ENCODE results near the gene UQCRFS1. TPM values are rescaled to one million over a fixed set of nuclear protein-coding genes. Genes with fewer than 3 reads are reported as not detected.
A peak's percentile ranks its signal among the peaks of the same experiment; 100 is the strongest.

UQCRFS1 gene
- total and polyA plus RNA-seq, 4 donors: 33.1 to 35.3 (median 33.8) TPM

GRCh38 chr19:29202281-29202680 is 10.7 kb downstream of the UQCRFS1 start:
- DNase-seq (ENCODE audit: low read depth in 4 of 6, low spot score in 6 of 6): no peak
- H3K27ac ChIP-seq (ENCODE audit: low read depth, low read length): no peak overlapping the region
- no peaks in the 10 kb centered on the region for H3K27me3 ChIP-seq (ENCODE audit: control insufficient read depth, insufficient read depth, low read length)
- WGBS (ENCODE audit: insufficient coverage): 100% methylated on average over 1 of the region's 2 CpGs
- H3K4me3 ChIP-seq (ENCODE audit: low read depth, low read length): no peak overlapping the region
- no peaks in the 10 kb centered on the region for H3K36me3 ChIP-seq (ENCODE audit: control insufficient read depth, insufficient read depth, low read length)
- H3K9me3 ChIP-seq (ENCODE audit: control insufficient read depth, insufficient read depth, low read length): no peaks in the 10 kb centered on the region
- H3K4me1 ChIP-seq (ENCODE audit: control insufficient read depth, insufficient read depth, low read length): no peaks in the 10 kb centered on the region

- H3K27me3 ChIP-seq (ENCODE audit: control insufficient read depth, insufficient read depth, low read length): no peaks in the 10 kb centered on the region
- no CpG with 5 or more reads among the region's 2 CpGs for WGBS (ENCODE audit: insufficient coverage)
- H3K4me1 ChIP-seq (ENCODE audit: control insufficient read depth, insufficient read depth, low read length): no peaks in the 10 kb centered on the region
- H3K36me3 ChIP-seq (ENCODE audit: control insufficient read depth, insufficient read depth, low read length): no peaks in the 10 kb centered on the region
- H3K4me3 ChIP-seq (ENCODE audit: low read depth, low read length): no peak overlapping the region
- no peak overlapping the region for H3K27ac ChIP-seq (ENCODE audit: low read depth, low read length)
- no peaks in the 10 kb centered on the region for H3K9me3 ChIP-seq (ENCODE audit: control insufficient read depth, insufficient read depth, low read length)
- no peak for DNase-seq (ENCODE audit: low read depth in 4 of 6, low spot score in 6 of 6)
Measured at GRCh38 chr19:29201855-29202254, 11.1 kb downstream of the UQCRFS1 start.

GRCh38 chr19:29194658-29195057 is 18.3 kb downstream of the UQCRFS1 start:
- H3K4me1 ChIP-seq (ENCODE audit: control insufficient read depth, insufficient read depth, low read length): no peaks in the 10 kb centered on the region
- 31% methylated on average over 1 of the region's 2 CpGs for WGBS (ENCODE audit: insufficient coverage)
- no peak overlapping the region for H3K4me3 ChIP-seq (ENCODE audit: low read depth, low read length)
- DNase-seq (ENCODE audit: low read depth in 4 of 6, low spot score in 6 of 6): no peak
- no peaks in the 10 kb centered on the region for H3K27me3 ChIP-seq (ENCODE audit: control insufficient read depth, insufficient read depth, low read length)
- no peaks in the 10 kb centered on the region for H3K36me3 ChIP-seq (ENCODE audit: control insufficient read depth, insufficient read depth, low read length)
- no peak overlapping the region for H3K27ac ChIP-seq (ENCODE audit: low read depth, low read length)
- no peaks in the 10 kb centered on the region for H3K9me3 ChIP-seq (ENCODE audit: control insufficient read depth, insufficient read depth, low read length)

GRCh38 chr19:29193155-29193554 is 19.8 kb downstream of the UQCRFS1 start:
- no peaks in the 10 kb centered on the region for H3K9me3 ChIP-seq (ENCODE audit: control insufficient read depth, insufficient read depth, low read length)
- no peak overlapping the region for H3K4me3 ChIP-seq (ENCODE audit: low read depth, low read length)
- no peak for DNase-seq (ENCODE audit: low read depth in 4 of 6, low spot score in 6 of 6)
- H3K4me1 ChIP-seq (ENCODE audit: control insufficient read depth, insufficient read depth, low read length): no peaks in the 10 kb centered on the region
- 76% methylated on average over 2 of the region's 5 CpGs for WGBS (ENCODE audit: insufficient coverage)
- H3K27me3 ChIP-seq (ENCODE audit: control insufficient read depth, insufficient read depth, low read length): no peaks in the 10 kb centered on the region
- H3K36me3 ChIP-seq (ENCODE audit: control insufficient read depth, insufficient read depth, low read length): no peaks in the 10 kb centered on the region
- no peak overlapping the region for H3K27ac ChIP-seq (ENCODE audit: low read depth, low read length)

GRCh38 chr19:29191005-29191404 is 21.9 kb downstream of the UQCRFS1 start:
- WGBS (ENCODE audit: insufficient coverage): 94% methylated on average over 8 of the region's 8 CpGs
- no peaks in the 10 kb centered on the region for H3K36me3 ChIP-seq (ENCODE audit: control insufficient read depth, insufficient read depth, low read length)
- no peak overlapping the region for H3K4me3 ChIP-seq (ENCODE audit: low read depth, low read length)
- H3K27me3 ChIP-seq (ENCODE audit: control insufficient read depth, insufficient read depth, low read length): no peaks in the 10 kb centered on the region
- no peaks in the 10 kb centered on the region for H3K9me3 ChIP-seq (ENCODE audit: control insufficient read depth, insufficient read depth, low read length)
- H3K27ac ChIP-seq (ENCODE audit: low read depth, low read length): no peak overlapping the region
- DNase-seq (ENCODE audit: low read depth in 4 of 6, low spot score in 6 of 6): no peak
- no peaks in the 10 kb centered on the region for H3K4me1 ChIP-seq (ENCODE audit: control insufficient read depth, insufficient read depth, low read length)

GRCh38 chr19:29189033-29189360 is 24.0 kb downstream of the UQCRFS1 start:
- Histone ChIP-seq H3K27ac (ENCODE audit: low read depth, low read length) (no peak overlapping the region), H3K27me3 (ENCODE audit: control insufficient read depth, insufficient read depth, low read length) (no peaks in the 10 kb centered on the region), H3K4me1 (ENCODE audit: control insufficient read depth, insufficient read depth, low read length) (no peaks in the 10 kb centered on the region), H3K4me3 (ENCODE audit: low read depth, low read length) (no peak overlapping the region), H3K36me3 (ENCODE audit: control insufficient read depth, insufficient read depth, low read length) (no peaks in the 10 kb centered on the region), H3K9me3 (ENCODE audit: control insufficient read depth, insufficient read depth, low read length) (no peaks in the 10 kb centered on the region)
- 76% methylated on average over 6 of the region's 6 CpGs for WGBS (ENCODE audit: insufficient coverage)
- peak in 2 of 6 donors; percentile 33 to 70 for DNase-seq (ENCODE audit: low read depth in 4 of 6, low spot score in 6 of 6)

- peak in 2 of 6 donors; percentile 42 to 83 for DNase-seq (ENCODE audit: low read depth in 4 of 6, low spot score in 6 of 6)
Measured at GRCh38 chr19:29188289-29189032, 24.5 kb downstream of the UQCRFS1 start.

GRCh38 chr19:29187676-29188075 is 25.3 kb downstream of the UQCRFS1 start:
- Histone ChIP-seq H3K9me3 (ENCODE audit: control insufficient read depth, insufficient read depth, low read length) (no peaks in the 10 kb centered on the region), H3K36me3 (ENCODE audit: control insufficient read depth, insufficient read depth, low read length) (no peaks in the 10 kb centered on the region), H3K27ac (ENCODE audit: low read depth, low read length) (no peak overlapping the region), H3K4me1 (ENCODE audit: control insufficient read depth, insufficient read depth, low read length) (no peaks in the 10 kb centered on the region), H3K27me3 (ENCODE audit: control insufficient read depth, insufficient read depth, low read length) (no peaks in the 10 kb centered on the region), H3K4me3 (ENCODE audit: low read depth, low read length) (no peak overlapping the region)
- 80% methylated on average over 5 of the region's 6 CpGs for WGBS (ENCODE audit: insufficient coverage)
- DNase-seq (ENCODE audit: low read depth in 4 of 6, low spot score in 6 of 6): peak in 1 of 6 donors; percentile 51

More at GRCh38 chr19:29188289-29189032, 24.5 kb downstream of the UQCRFS1 start:
- H3K27ac ChIP-seq (ENCODE audit: low read depth, low read length): no peak overlapping the region
- no peaks in the 10 kb centered on the region for H3K36me3 ChIP-seq (ENCODE audit: control insufficient read depth, insufficient read depth, low read length)
- H3K4me1 ChIP-seq (ENCODE audit: control insufficient read depth, insufficient read depth, low read length): no peaks in the 10 kb centered on the region
- no peak overlapping the region for H3K4me3 ChIP-seq (ENCODE audit: low read depth, low read length)
- no peaks in the 10 kb centered on the region for H3K27me3 ChIP-seq (ENCODE audit: control insufficient read depth, insufficient read depth, low read length)
- no peaks in the 10 kb centered on the region for H3K9me3 ChIP-seq (ENCODE audit: control insufficient read depth, insufficient read depth, low read length)
- WGBS (ENCODE audit: insufficient coverage): 86% methylated on average over 5 of the region's 10 CpGs

- DNase-seq (ENCODE audit: low read depth in 4 of 6, low spot score in 6 of 6): peak in 1 of 6 donors; percentile 33
- Histone ChIP-seq H3K4me1 (ENCODE audit: control insufficient read depth, insufficient read depth, low read length) (no peaks in the 10 kb centered on the region), H3K9me3 (ENCODE audit: control insufficient read depth, insufficient read depth, low read length) (no peaks in the 10 kb centered on the region), H3K27me3 (ENCODE audit: control insufficient read depth, insufficient read depth, low read length) (no peaks in the 10 kb centered on the region), H3K27ac (ENCODE audit: low read depth, low read length) (no peak overlapping the region), H3K4me3 (ENCODE audit: low read depth, low read length) (no peak overlapping the region), H3K36me3 (ENCODE audit: control insufficient read depth, insufficient read depth, low read length) (no peaks in the 10 kb centered on the region)
- 59% methylated on average over 4 of the region's 6 CpGs for WGBS (ENCODE audit: insufficient coverage)
Measured at GRCh38 chr19:29185427-29185826, 27.5 kb downstream of the UQCRFS1 start.

- H3K4me3 ChIP-seq (ENCODE audit: low read depth, low read length): no peak overlapping the region
- H3K27me3 ChIP-seq (ENCODE audit: control insufficient read depth, insufficient read depth, low read length): no peaks in the 10 kb centered on the region
- no CpG with 5 or more reads among the region's 2 CpGs for WGBS (ENCODE audit: insufficient coverage)
- no peaks in the 10 kb centered on the region for H3K36me3 ChIP-seq (ENCODE audit: control insufficient read depth, insufficient read depth, low read length)
- no peak for DNase-seq (ENCODE audit: low read depth in 4 of 6, low spot score in 6 of 6)
- no peak overlapping the region for H3K27ac ChIP-seq (ENCODE audit: low read depth, low read length)
- H3K4me1 ChIP-seq (ENCODE audit: control insufficient read depth, insufficient read depth, low read length): no peaks in the 10 kb centered on the region
- H3K9me3 ChIP-seq (ENCODE audit: control insufficient read depth, insufficient read depth, low read length): peaks cover 3% of the 10 kb centered on the region
Measured at GRCh38 chr19:29176981-29177754, 35.8 kb downstream of the UQCRFS1 start.

Data from spinal cord (tissue), 10 donors.